MCF 10A (cell line): ENCODE results near the gene ZNF444. TPM values are rescaled to one million over a fixed set of nuclear protein-coding genes. Genes with fewer than 3 reads are reported as not detected.

Experiments
- BruUV-seq: library from RNA; stranded (reverse); fragments of 400-500 nt; replicated peaks from 2 replicates; lab custom pipeline; 2021; lab: Mats Ljungman, UMichigan
- CTCF ChIA-PET: fragments of 300-600 bp; sonication (Branson Sonifier 250); formaldehyde crosslinking; extraction: SDS; loops from one replicate; lab custom pipeline; 2021; ENCODE audit warnings: antibody characterized with exemption, inconsistent platforms; lab: Yijun Ruan, JAX
- POLR2A ChIA-PET: fragments of 300-600, 350-650 bp; sonication (Branson Sonifier 250); formaldehyde crosslinking; extraction: SDS; loops from one replicate; lab custom pipeline; 2020; ENCODE audit warnings: antibody characterized with exemption, inconsistent platforms; lab: Yijun Ruan, JAX
- DNase-seq: peaks from one replicate; pipeline ENCODE4 v3.0.0-alpha.2; 2018; ENCODE audit not compliant: unreplicated experiment
- H3K27ac Mint-ChIP-seq: one replicate; pipeline ENCODE4 v1.8.0; 2022; ENCODE audit warnings: mild to moderate bottlenecking, low read depth, mixed read lengths; ENCODE audit not compliant: unreplicated experiment
- H3K27me3 Mint-ChIP-seq: one replicate; pipeline ENCODE4 v1.8.0; 2022; ENCODE audit warnings: mixed read lengths; ENCODE audit not compliant: insufficient read depth, unreplicated experiment
- H3K36me3 Mint-ChIP-seq: one replicate; pipeline ENCODE4 v1.8.0; 2022; ENCODE audit warnings: mild to moderate bottlenecking, moderate library complexity, mixed read lengths; ENCODE audit not compliant: insufficient read depth, unreplicated experiment
- H3K4me1 Mint-ChIP-seq: one replicate; pipeline ENCODE4 v1.8.0; 2022; ENCODE audit warnings: mixed read lengths; ENCODE audit not compliant: insufficient read depth, unreplicated experiment
- H3K4me3 Mint-ChIP-seq: one replicate; pipeline ENCODE4 v1.8.0; 2022; ENCODE audit warnings: mild to moderate bottlenecking, moderate library complexity, mixed read lengths; ENCODE audit not compliant: unreplicated experiment
- H3K9me3 Mint-ChIP-seq: one replicate; pipeline ENCODE4 v1.8.0; 2022; ENCODE audit warnings: mixed read lengths; ENCODE audit not compliant: unreplicated experiment
- CTCF ChIP-seq: fragments of 200-600 bp; IDR thresholded peaks from one replicate; pipeline ENCODE4 v1.8.0; 2022; ENCODE audit warnings: antibody characterized with exemption, mild to moderate bottlenecking; ENCODE audit not compliant: unreplicated experiment
- intact Hi-C: fragments of 100-400 bp; cut with micrococcal nuclease; formaldehyde crosslinking; loops from 2 replicates; pipeline ENCODE4 v1.14.1; 2022
- total RNA-seq: library from RNA; stranded (reverse); gene quantifications from 2 replicates; pipeline ENCODE4 v1.2.3, GENCODE V29; 2022

The ZNF444 gene
- total RNA-seq, 1 experiment from 2014 or later = 26.6 TPM

GRCh38 chr19:56155124-56155687, 14.1 kb downstream of the ZNF444 start:
- no TSS peak for BruUV-seq
- Mint-ChIP-seq H3K27me3 (no peaks in the 10 kb centered on the region), H3K9me3 (no peaks in the 10 kb centered on the region), H3K36me3 (peaks cover 11% of the 10 kb centered on the region), H3K4me3 (no peak overlapping the region), H3K27ac (no peak overlapping the region), H3K4me1 (no peaks in the 10 kb centered on the region)
- ChIA-PET POLR2A (interaction anchor here (0.9 kb wide), 1 partner anchor 12 kb away, joined by 3 read pairs; no protein-coding TSS in a partner anchor), CTCF (interaction anchor here (0.7 to 2.1 kb wide), 3 partner anchors 9 to 285 kb away, joined by 3 to 9 read pairs (median 3); no protein-coding TSS in a partner anchor)
- DNase-seq = no peak
- intact Hi-C loops = no loop called here
- peak; percentile 36 for TF ChIP-seq CTCF

- H3K27me3 Mint-ChIP-seq = no peaks in the 10 kb centered on the region
- no peak for TF ChIP-seq CTCF
- CTCF ChIA-PET = interaction anchor here (1.3 to 1.5 kb wide), 3 partner anchors 10 to 32 kb away, joined by 3 to 5 read pairs (median 3); no protein-coding TSS in a partner anchor
- BruUV-seq = no TSS peak
- peak overlapping the region; percentile 9 for H3K27ac Mint-ChIP-seq
- DNase-seq = no peak
- H3K4me3 Mint-ChIP-seq = no peak overlapping the region
- no peaks in the 10 kb centered on the region for H3K9me3 Mint-ChIP-seq
- intact Hi-C loops = no loop called here
- no peaks in the 10 kb centered on the region for H3K4me1 Mint-ChIP-seq
- POLR2A ChIA-PET = no interaction called here
- H3K36me3 Mint-ChIP-seq = peaks cover 12% of the 10 kb centered on the region
These were observed 15.7 kb downstream of the ZNF444 start for GRCh38 chr19:56156768-56157167.

GRCh38 chr19:56158170-56158757, 17.2 kb downstream of the ZNF444 start:
- H3K4me1 Mint-ChIP-seq = no peaks in the 10 kb centered on the region
- DNase-seq = no peak
- TF ChIP-seq CTCF = no peak
- peaks cover 17% of the 10 kb centered on the region for H3K36me3 Mint-ChIP-seq
- no peaks in the 10 kb centered on the region for H3K9me3 Mint-ChIP-seq
- POLR2A ChIA-PET = no interaction called here
- no peaks in the 10 kb centered on the region for H3K27me3 Mint-ChIP-seq
- H3K27ac Mint-ChIP-seq = no peak overlapping the region
- CTCF ChIA-PET = interaction anchor here (0.6 to 1.5 kb wide), 6 partner anchors 11 to 152 kb away, joined by 3 to 5 read pairs (median 4); no protein-coding TSS in a partner anchor
- BruUV-seq = no TSS peak
- intact Hi-C loops = no loop called here
- no peak overlapping the region for H3K4me3 Mint-ChIP-seq

- ChIA-PET POLR2A (no interaction called here), CTCF (no interaction called here)
- peaks cover 17% of the 10 kb centered on the region for H3K36me3 Mint-ChIP-seq
- no TSS peak for BruUV-seq
- H3K4me3 Mint-ChIP-seq = no peak overlapping the region
- DNase-seq = no peak
- H3K9me3 Mint-ChIP-seq = no peaks in the 10 kb centered on the region
- H3K4me1 Mint-ChIP-seq = no peaks in the 10 kb centered on the region
- TF ChIP-seq CTCF = no peak
- intact Hi-C loops = no loop called here
- no peaks in the 10 kb centered on the region for H3K27me3 Mint-ChIP-seq
- H3K27ac Mint-ChIP-seq = no peak overlapping the region
These were observed 18.0 kb downstream of the ZNF444 start for GRCh38 chr19:56159009-56159559.
